WTC11 (cell line): ENCODE data around the gene NRBP1. TPM values are rescaled to one million over a fixed set of nuclear protein-coding genes. Genes with fewer than 3 reads are reported as not detected.
A peak's percentile ranks its signal among the peaks of the same experiment; 100 is the strongest.

Source experiments
- ATAC-seq: fragments of 200-7000 bp; cut with Tn5 transposase; 2 replicates; pipeline ENCODE4 v1.10.0; 2021; ENCODE audit warnings: mild to moderate bottlenecking, moderate library complexity
- CTCF ChIA-PET: fragments of 300-600 bp; sonication (Branson Sonifier 250); formaldehyde crosslinking; loops from one replicate; lab custom pipeline; 2021; ENCODE audit warnings: antibody characterized with exemption; lab: Charles Lee
- POLR2A ChIA-PET: fragments of 350-600 bp; sonication (Branson Sonifier 250); formaldehyde crosslinking; loops from one replicate; lab custom pipeline; 2021; ENCODE audit warnings: antibody characterized with exemption; lab: Charles Lee
- DNase-seq: peaks from one replicate; pipeline ENCODE4 v3.0.0; 2021; ENCODE audit warnings: low spot score
- H3K27ac Mint-ChIP-seq: 2 replicates; pipeline ENCODE4 v1.8.0; 2021; ENCODE audit warnings: mixed read lengths
- H3K27me3 Mint-ChIP-seq: 2 replicates; pipeline ENCODE4 v1.8.0; 2021; ENCODE audit warnings: low read depth, mild to moderate bottlenecking, moderate library complexity, mixed read lengths
- H3K36me3 Mint-ChIP-seq: 2 replicates; pipeline ENCODE4 v1.8.0; 2021; ENCODE audit warnings: mixed read lengths
- H3K4me1 Mint-ChIP-seq: 2 replicates; pipeline ENCODE4 v1.8.0; 2022; ENCODE audit warnings: mixed read lengths
- H3K4me3 Mint-ChIP-seq: 2 replicates; pipeline ENCODE4 v1.8.0; 2021; ENCODE audit warnings: mild to moderate bottlenecking, moderate library complexity, mixed read lengths
- H3K9me3 Mint-ChIP-seq: 2 replicates; pipeline ENCODE4 v1.8.0; 2021; ENCODE audit warnings: mixed read lengths
- CDX4 ChIP-seq: fragments of 250-450 bp; sonication (Bioruptor Pico); IDR thresholded peaks from 2 replicates; pipeline ENCODE4 v1.9.0; 2021; ENCODE audit warnings: moderate library complexity, mild to moderate bottlenecking, inconsistent platforms, borderline replicate concordance
- CREM ChIP-seq: sonication (generic); formaldehyde crosslinking; IDR thresholded peaks from 2 replicates; pipeline ENCODE4 v1.8.1; 2022; ENCODE audit warnings: mild to moderate bottlenecking, missing genetic modification reagents, moderate library complexity
- FOXP1 ChIP-seq: sonication (generic); formaldehyde crosslinking; IDR thresholded peaks from 2 replicates; pipeline ENCODE4 v1.8.0; 2022; ENCODE audit warnings: missing genetic modification reagents, mild to moderate bottlenecking, moderate library complexity, borderline replicate concordance
- GRHL2 ChIP-seq: fragments of 250-450 bp; sonication (Bioruptor Pico); IDR thresholded peaks from 2 replicates; pipeline ENCODE4 v1.8.0; 2022; ENCODE audit warnings: mild to moderate bottlenecking, moderate library complexity; ENCODE audit not compliant: insufficient replicate concordance, severe bottlenecking
- GTF2I ChIP-seq: fragments of 250-450 bp; sonication (Bioruptor Pico); conservative IDR thresholded peaks from 2 replicates; pipeline ENCODE4 v1.4.0; 2021; ENCODE audit warnings: mild to moderate bottlenecking
- HMGA2 ChIP-seq: fragments of 250-450 bp; sonication (Bioruptor Pico); IDR thresholded peaks from 2 replicates; pipeline ENCODE4 v1.4.0; 2021; ENCODE audit warnings: mild to moderate bottlenecking, moderate library complexity
- IRF2 ChIP-seq: sonication (generic); formaldehyde crosslinking; IDR thresholded peaks from 2 replicates; pipeline ENCODE4 v1.8.0; 2022; ENCODE audit warnings: low read depth, missing genetic modification reagents, borderline replicate concordance
- MXD4 ChIP-seq: fragments of 250-450 bp; sonication (Bioruptor Pico); IDR thresholded peaks from 2 replicates; pipeline ENCODE4 v1.8.0; 2021; ENCODE audit warnings: mild to moderate bottlenecking, moderate library complexity, borderline replicate concordance
- NFE2L1 ChIP-seq: sonication (generic); formaldehyde crosslinking; IDR thresholded peaks from 2 replicates; pipeline ENCODE4 v1.8.1; 2023; ENCODE audit warnings: missing genetic modification reagents
- NR1H2 ChIP-seq: sonication (generic); formaldehyde crosslinking; IDR thresholded peaks from 2 replicates; pipeline ENCODE4 v1.9.0; 2021; ENCODE audit warnings: mild to moderate bottlenecking, moderate library complexity, missing genetic modification reagents
- PRDM15 ChIP-seq: sonication (generic); formaldehyde crosslinking; IDR thresholded peaks from 2 replicates; pipeline ENCODE4 v1.8.0; 2022; ENCODE audit warnings: missing genetic modification reagents
- RELA ChIP-seq: sonication (generic); formaldehyde crosslinking; IDR thresholded peaks from 2 replicates; pipeline ENCODE4 v1.8.1; 2022; ENCODE audit warnings: missing genetic modification reagents, mild to moderate bottlenecking, borderline replicate concordance
- SOX15 ChIP-seq: fragments of 250-450 bp; sonication (Bioruptor Pico); IDR thresholded peaks from 2 replicates; pipeline ENCODE4 v1.9.0; 2021; ENCODE audit warnings: mild to moderate bottlenecking
- SP1 ChIP-seq: sonication (generic); formaldehyde crosslinking; conservative IDR thresholded peaks from 2 replicates; pipeline ENCODE4 v1.8.1; 2022; ENCODE audit warnings: missing genetic modification reagents
- TCF7 ChIP-seq: sonication (generic); formaldehyde crosslinking; IDR thresholded peaks from 2 replicates; pipeline ENCODE4 v1.8.0; 2022; ENCODE audit warnings: mild to moderate bottlenecking, low read depth, missing genetic modification reagents, moderate library complexity
- ZMAT4 ChIP-seq: fragments of 250-450 bp; sonication (Bioruptor Pico); IDR thresholded peaks from 2 replicates; pipeline ENCODE4 v1.9.0; 2021; ENCODE audit warnings: mild to moderate bottlenecking
- ZNF396 ChIP-seq: fragments of 250-450 bp; sonication (Bioruptor Pico); IDR thresholded peaks from 2 replicates; pipeline ENCODE4 v1.8.0; 2021; ENCODE audit warnings: mild to moderate bottlenecking, moderate library complexity, borderline replicate concordance
- ZNF416 ChIP-seq: fragments of 250-450 bp; sonication (Bioruptor Pico); IDR thresholded peaks from 2 replicates; pipeline ENCODE4 v1.9.0; 2021; ENCODE audit warnings: mild to moderate bottlenecking, inconsistent platforms
- ZNF423 ChIP-seq: fragments of 250-450 bp; sonication (Bioruptor Pico); IDR thresholded peaks from 2 replicates; pipeline ENCODE4 v2.1.2; 2022; ENCODE audit warnings: mild to moderate bottlenecking, moderate library complexity
- ZNF512 ChIP-seq: sonication (generic); formaldehyde crosslinking; IDR thresholded peaks from 2 replicates; pipeline ENCODE4 v1.8.1; 2022; ENCODE audit warnings: missing genetic modification reagents, borderline replicate concordance
- total RNA-seq: library from RNA; stranded (reverse); gene quantifications from 3 replicates; pipeline ENCODE4 v1.2.3, GENCODE V29; 2021
- TF ChIP-seq, protein P1 (sequence below): sonication (generic); formaldehyde crosslinking; IDR thresholded peaks from 2 replicates; pipeline ENCODE4 v1.8.1; 2023; ENCODE audit warnings: mild to moderate bottlenecking, missing genetic modification reagents, moderate library complexity
- TF ChIP-seq, protein P2 (sequence below): sonication (generic); formaldehyde crosslinking; IDR thresholded peaks from 2 replicates; pipeline ENCODE4 v1.8.1; 2022; ENCODE audit warnings: low read depth, mild to moderate bottlenecking, moderate library complexity, missing genetic modification reagents, borderline replicate concordance
- TF ChIP-seq, protein P3 (sequence below): fragments of 200-600 bp; IDR thresholded peaks from 2 replicates; pipeline ENCODE4 v1.8.0; 2022; ENCODE audit warnings: antibody characterized with exemption

Gene NRBP1
- total RNA-seq, 1 experiment from 2014 or later, result 110 TPM

GRCh38 chr2:27441958-27442919 lies 13.8 kb downstream of the NRBP1 start, which contains the start of gene KRTCAP3:
TSS of gene KRTCAP3 (plus strand) at chr2:27442381. CDS start at chr2:27442413, 32 bp downstream.
- ATAC-seq (peak; percentile 96), DNase-seq (peak; percentile 91)
- peak within 1 kb of the TSS; percentile 63 for H3K27ac Mint-ChIP-seq
- POLR2A ChIA-PET, result no interaction called here
- no peaks in the 10 kb centered on the region for H3K27me3 Mint-ChIP-seq
- H3K36me3 Mint-ChIP-seq, result peaks cover 31% of the 10 kb centered on the region
- H3K4me1 Mint-ChIP-seq, result peaks cover 14% of the 10 kb centered on the region
- CTCF ChIA-PET, result interaction anchor here (0.6 to 1.5 kb wide), 8 partner anchors 11 to 179 kb away, joined by 3 to 6 read pairs (median 4); partner anchors contain the start of gene NRBP1
- H3K4me3 Mint-ChIP-seq, result peak within 1 kb of the TSS; percentile 74
- no peaks in the 10 kb centered on the region for H3K9me3 Mint-ChIP-seq
- TF ChIP-seq NFE2L1 (CRISPR knock-in tag), result no peak
- TF ChIP-seq TCF7 (CRISPR knock-in tag), result peak; percentile 83
- TF ChIP-seq, protein P1, sequence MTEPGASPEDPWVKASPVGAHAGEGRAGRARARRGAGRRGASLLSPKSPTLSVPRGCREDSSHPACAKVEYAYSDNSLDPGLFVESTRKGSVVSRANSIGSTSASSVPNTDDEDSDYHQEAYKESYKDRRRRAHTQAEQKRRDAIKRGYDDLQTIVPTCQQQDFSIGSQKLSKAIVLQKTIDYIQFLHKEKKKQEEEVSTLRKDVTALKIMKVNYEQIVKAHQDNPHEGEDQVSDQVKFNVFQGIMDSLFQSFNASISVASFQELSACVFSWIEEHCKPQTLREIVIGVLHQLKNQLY, result 0 out of 2 replicates have a peak, but pooled peaks have one; percentile 41
- TF ChIP-seq IRF2 (CRISPR knock-in tag), result no peak
- no peak for TF ChIP-seq ZNF416 (CRISPR knock-in tag)
- TF ChIP-seq SP1 (CRISPR knock-in tag), result peak; percentile 79
- TF ChIP-seq ZNF396, result no peak
- no peak for TF ChIP-seq SOX15 (CRISPR knock-in tag)
- TF ChIP-seq, protein P2, sequence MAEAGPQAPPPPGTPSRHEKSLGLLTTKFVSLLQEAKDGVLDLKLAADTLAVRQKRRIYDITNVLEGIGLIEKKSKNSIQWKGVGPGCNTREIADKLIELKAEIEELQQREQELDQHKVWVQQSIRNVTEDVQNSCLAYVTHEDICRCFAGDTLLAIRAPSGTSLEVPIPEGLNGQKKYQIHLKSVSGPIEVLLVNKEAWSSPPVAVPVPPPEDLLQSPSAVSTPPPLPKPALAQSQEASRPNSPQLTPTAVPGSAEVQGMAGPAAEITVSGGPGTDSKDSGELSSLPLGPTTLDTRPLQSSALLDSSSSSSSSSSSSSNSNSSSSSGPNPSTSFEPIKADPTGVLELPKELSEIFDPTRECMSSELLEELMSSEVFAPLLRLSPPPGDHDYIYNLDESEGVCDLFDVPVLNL (CRISPR knock-in tag), result no peak
- TF ChIP-seq GTF2I (CRISPR knock-in tag), result no peak
- TF ChIP-seq, protein P3, sequence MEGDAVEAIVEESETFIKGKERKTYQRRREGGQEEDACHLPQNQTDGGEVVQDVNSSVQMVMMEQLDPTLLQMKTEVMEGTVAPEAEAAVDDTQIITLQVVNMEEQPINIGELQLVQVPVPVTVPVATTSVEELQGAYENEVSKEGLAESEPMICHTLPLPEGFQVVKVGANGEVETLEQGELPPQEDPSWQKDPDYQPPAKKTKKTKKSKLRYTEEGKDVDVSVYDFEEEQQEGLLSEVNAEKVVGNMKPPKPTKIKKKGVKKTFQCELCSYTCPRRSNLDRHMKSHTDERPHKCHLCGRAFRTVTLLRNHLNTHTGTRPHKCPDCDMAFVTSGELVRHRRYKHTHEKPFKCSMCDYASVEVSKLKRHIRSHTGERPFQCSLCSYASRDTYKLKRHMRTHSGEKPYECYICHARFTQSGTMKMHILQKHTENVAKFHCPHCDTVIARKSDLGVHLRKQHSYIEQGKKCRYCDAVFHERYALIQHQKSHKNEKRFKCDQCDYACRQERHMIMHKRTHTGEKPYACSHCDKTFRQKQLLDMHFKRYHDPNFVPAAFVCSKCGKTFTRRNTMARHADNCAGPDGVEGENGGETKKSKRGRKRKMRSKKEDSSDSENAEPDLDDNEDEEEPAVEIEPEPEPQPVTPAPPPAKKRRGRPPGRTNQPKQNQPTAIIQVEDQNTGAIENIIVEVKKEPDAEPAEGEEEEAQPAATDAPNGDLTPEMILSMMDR, result peak; percentile 63
- peak; percentile 68 for TF ChIP-seq RELA (CRISPR knock-in tag)
- TF ChIP-seq GRHL2, result no peak
- TF ChIP-seq PRDM15 (CRISPR knock-in tag), result no peak
- TF ChIP-seq CREM (CRISPR knock-in tag), result peak; percentile 25; the same call in 1 of the 2 replicates
- 0 out of 2 replicates have a peak, but pooled peaks have one; percentile 61 for TF ChIP-seq ZNF512
- peak; percentile 85 for TF ChIP-seq NR1H2 (CRISPR knock-in tag)
- TF ChIP-seq HMGA2 (CRISPR knock-in tag), result no peak
- peak; percentile 88 for TF ChIP-seq FOXP1
- TF ChIP-seq MXD4, result no peak
- TF ChIP-seq CDX4 (CRISPR knock-in tag), result no peak
- TF ChIP-seq ZNF423, result peak; percentile 74
- no peak for TF ChIP-seq ZMAT4 (CRISPR knock-in tag)
